ENCODE measurements around the gene CAMK1D.

- TF ChIP-seq CTCF (IDR thresholded peaks at IDR 0.05) (no peak), POLR2A (IDR thresholded peaks at IDR 0.05) (no peak)
These were observed 154.0 kb downstream of the CAMK1D start for GRCh38 chr10:12503311-12503710.
